CD4-positive, alpha-beta memory T cell (primary cell): ENCODE results near the gene AP4S1. TPM values are rescaled to one million over a fixed set of nuclear protein-coding genes. Genes with fewer than 3 reads are reported as not detected.

Experiments
- CTCF ChIA-PET: fragments of 350-600 bp; sonication (Branson Sonifier 250); formaldehyde crosslinking; loops from one replicate; lab custom pipeline; 2021; ENCODE audit warnings: inconsistent platforms; ENCODE audit not compliant: partially characterized antibody; lab: Charles Lee
- POLR2A ChIA-PET: fragments of 350-600 bp; sonication (Branson Sonifier 250); formaldehyde crosslinking; loops from one replicate; lab custom pipeline; 2021; ENCODE audit not compliant: partially characterized antibody; lab: Charles Lee
- DNase-seq, 5 donors: peaks; one replicate each; pipeline versions ENCODE4 v3.0.0 to v3.0.0-alpha.2; 2020 to 2022; ENCODE audit warnings: mixed read lengths in 1 of 5
- H3K27ac ChIP-seq: one replicate; pipeline ENCODE4 v1.7.0; 2013; ENCODE audit warnings: low read depth, low read length
- H3K27me3 ChIP-seq: 2 replicates; pipeline ENCODE4 v1.7.0; 2013; ENCODE audit warnings: mild to moderate bottlenecking, low read length, moderate library complexity; ENCODE audit not compliant: insufficient read depth
- H3K36me3 ChIP-seq: 2 replicates; pipeline ENCODE4 v1.7.0; 2013; ENCODE audit warnings: mild to moderate bottlenecking, low read length, moderate library complexity; ENCODE audit not compliant: insufficient read depth
- H3K4me1 ChIP-seq: 2 replicates; pipeline ENCODE4 v1.7.0; 2013; ENCODE audit warnings: mild to moderate bottlenecking, low read length, moderate library complexity; ENCODE audit not compliant: insufficient read depth
- H3K4me3 ChIP-seq, 2 donors: one replicate each; pipeline ENCODE4 v1.7.0; 2013; ENCODE audit warnings: low read length in 2 of 2, mild to moderate bottlenecking in 1 of 2
- H3K9me3 ChIP-seq, 2 donors: one replicate each; pipeline ENCODE4 v1.7.0; 2013; ENCODE audit warnings: low read length in 2 of 2, control low read depth in 1 of 2; ENCODE audit not compliant: control insufficient read depth in 1 of 2
- H3K27ac Mint-ChIP-seq, 7 donors: one replicate each; pipeline ENCODE4 v1.8.0; 2020 to 2021; ENCODE audit warnings: mixed read lengths in 7 of 7, mild to moderate bottlenecking in 6 of 7, inconsistent platforms in 3 of 7, moderate library complexity in 3 of 7
- H3K27me3 Mint-ChIP-seq, 2 donors: one replicate each; pipeline ENCODE4 v1.8.0; 2020 to 2021; ENCODE audit warnings: mixed read lengths in 2 of 2
- H3K36me3 Mint-ChIP-seq, 2 donors: one replicate each; pipeline ENCODE4 v1.8.0; 2020 to 2021; ENCODE audit warnings: mixed read lengths in 2 of 2, inconsistent platforms in 1 of 2, mild to moderate bottlenecking in 1 of 2
- H3K4me1 Mint-ChIP-seq, 4 donors: one replicate each; pipeline ENCODE4 v1.8.0; 2020 to 2021; ENCODE audit warnings: mixed read lengths in 4 of 4, mild to moderate bottlenecking in 1 of 4
- H3K4me3 Mint-ChIP-seq, 8 donors: one replicate each; pipeline ENCODE4 v1.8.0; 2020 to 2021; ENCODE audit warnings: mixed read lengths in 8 of 8, mild to moderate bottlenecking in 7 of 8, moderate library complexity in 6 of 8, inconsistent platforms in 3 of 8
- H3K9me3 Mint-ChIP-seq, 8 donors: one replicate each; pipeline ENCODE4 v1.8.0; 2020 to 2021; ENCODE audit warnings: mixed read lengths in 8 of 8, mild to moderate bottlenecking in 5 of 8, inconsistent platforms in 3 of 8, moderate library complexity in 1 of 8
- intact Hi-C: fragments of 100-400 bp; cut with micrococcal nuclease; formaldehyde crosslinking; loops from one replicate; pipeline ENCODE4 v1.15.1; 2023
- polyA plus RNA-seq, 2 donors: library from polyadenylated mRNA; unstranded; fragments of 300-500 nt; fragmentation: Illumina TruSeq; gene quantifications; one replicate each; pipeline ENCODE4 v1.2.3, GENCODE V29; 2021
- total RNA-seq, 2 experiments: library from RNA; stranded (reverse); gene quantifications; one replicate each; pipeline ENCODE4 v1.2.3, GENCODE V29; 2021

AP4S1 gene
- total and polyA plus RNA-seq, 4 experiments from 2014 or later: 4.8 to 22.6 (median 11.4) TPM

DNA sequence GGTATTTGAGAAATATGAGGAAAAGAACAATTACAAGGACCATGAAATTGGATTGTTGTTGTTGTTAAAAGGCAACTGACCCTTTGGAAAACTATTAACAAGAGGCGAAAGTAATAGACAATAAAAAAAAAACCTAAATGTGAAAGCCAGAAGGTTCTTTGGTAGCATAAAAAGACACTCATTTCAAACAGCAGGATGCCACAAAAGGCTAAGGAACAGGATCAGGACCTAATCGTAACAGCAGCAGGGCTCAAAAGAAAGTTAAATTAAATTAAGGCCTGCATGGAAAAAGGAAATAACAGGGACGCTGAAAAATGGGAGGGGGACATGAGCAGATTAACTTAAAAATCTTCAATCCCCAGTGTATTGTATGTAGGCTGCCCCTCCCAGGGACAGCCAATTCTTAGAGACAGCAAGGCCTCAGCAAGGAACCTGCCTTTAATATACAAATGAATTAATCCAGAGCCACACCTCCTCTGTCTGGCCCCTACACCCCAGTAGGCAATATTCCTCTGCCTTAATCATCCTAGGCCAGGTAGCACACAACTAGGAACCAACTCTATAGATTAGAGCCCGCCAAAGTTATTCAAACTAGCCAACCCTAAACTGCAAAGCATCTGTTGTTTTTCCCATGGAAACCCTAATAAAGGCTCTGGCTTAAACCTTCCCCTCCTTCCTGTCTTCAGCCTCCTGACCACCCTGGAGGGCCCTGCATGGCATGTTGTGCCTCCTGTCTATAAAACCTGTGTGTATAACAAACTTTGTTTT lies 28.4 kb upstream of the AP4S1 start:
- no peak for DNase-seq
- H3K9me3 ChIP-seq: no peaks in the 10 kb centered on the region
- ChIA-PET POLR2A (interaction anchor here (1.1 kb wide), 1 partner anchor 29 kb away, joined by 3 read pairs; the partner anchor contains the start of gene STRN3), CTCF (interaction anchor here (0.8 to 1.8 kb wide), 4 partner anchors 13 to 86 kb away, joined by 3 to 8 read pairs (median 4); no protein-coding TSS in a partner anchor)
- H3K27ac ChIP-seq: no peak overlapping the region
- H3K27me3 ChIP-seq: no peaks in the 10 kb centered on the region
- H3K36me3 Mint-ChIP-seq: peaks cover 36 to 46% of the 10 kb centered on the region in 2 donors
- H3K4me3 ChIP-seq: no peak overlapping the region
- intact Hi-C loops: no loop called here
- peaks cover 10% of the 10 kb centered on the region for H3K36me3 ChIP-seq
- H3K27me3 Mint-ChIP-seq: no peaks in the 10 kb centered on the region
- H3K4me1 ChIP-seq: peaks cover 21% of the 10 kb centered on the region
- peak overlapping the region in 3 of 7 donors; percentile 8 to 17 (median 10) for H3K27ac Mint-ChIP-seq
- peaks cover 23 to 54% (median 33%) of the 10 kb centered on the region in 4 donors for H3K4me1 Mint-ChIP-seq
- peak overlapping the region in 2 of 8 donors; percentile 12 to 13 for H3K4me3 Mint-ChIP-seq
- peaks cover 0 to 21% (median 8%) of the 10 kb centered on the region in 8 donors for H3K9me3 Mint-ChIP-seq

DNA sequence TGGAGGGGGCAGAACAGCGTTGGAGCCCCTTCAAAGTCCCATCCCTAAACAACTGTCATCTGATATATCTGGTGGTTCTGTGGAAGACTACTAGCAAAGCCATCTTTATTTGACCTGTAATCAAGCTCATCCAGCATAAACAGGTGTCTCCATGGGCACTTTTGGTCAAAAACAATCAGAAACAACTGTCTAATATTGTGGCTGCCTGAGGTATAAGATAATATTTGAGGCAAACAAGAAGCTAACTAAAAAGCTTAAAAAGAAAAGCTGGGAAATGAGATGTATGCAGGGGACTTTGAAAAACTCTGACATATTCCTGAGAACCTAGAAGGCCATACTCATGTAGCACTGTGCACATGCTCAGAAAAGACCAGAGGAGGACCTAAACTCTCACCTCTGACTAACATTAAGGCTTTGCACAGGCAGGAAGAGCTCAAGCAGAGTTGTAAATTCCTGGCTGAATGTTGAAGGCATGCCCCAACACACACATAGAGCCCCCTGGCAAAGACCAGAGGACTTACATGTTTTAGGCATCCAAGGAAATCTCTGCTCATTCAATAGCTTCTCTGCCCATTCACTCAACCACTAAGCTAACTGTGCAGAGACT lies 27.2 kb upstream of the AP4S1 start:
- no peak for DNase-seq
- Histone ChIP-seq H3K27me3 (no peaks in the 10 kb centered on the region), H3K4me1 (peaks cover 17% of the 10 kb centered on the region), H3K27ac (no peak overlapping the region), H3K9me3 (no peaks in the 10 kb centered on the region), H3K36me3 (peaks cover 10% of the 10 kb centered on the region), H3K4me3 (no peak overlapping the region)
- Mint-ChIP-seq H3K36me3 (peaks cover 40 to 51% of the 10 kb centered on the region in 2 donors), H3K9me3 (peaks cover 0 to 21% (median 8%) of the 10 kb centered on the region in 8 donors), H3K4me3 (no peak overlapping the region), H3K27me3 (no peaks in the 10 kb centered on the region), H3K27ac (no peak overlapping the region), H3K4me1 (peaks cover 25 to 57% (median 35%) of the 10 kb centered on the region in 4 donors)
- intact Hi-C loops: no loop called here
- CTCF ChIA-PET: interaction anchor here (0.8 to 1.2 kb wide), 2 partner anchors 12 to 84 kb away, joined by 3 to 5 read pairs; no protein-coding TSS in a partner anchor
- POLR2A ChIA-PET: interaction anchor here (1.1 kb wide), 1 partner anchor 28 kb away, joined by 3 read pairs; the partner anchor contains the start of gene STRN3

DNA sequence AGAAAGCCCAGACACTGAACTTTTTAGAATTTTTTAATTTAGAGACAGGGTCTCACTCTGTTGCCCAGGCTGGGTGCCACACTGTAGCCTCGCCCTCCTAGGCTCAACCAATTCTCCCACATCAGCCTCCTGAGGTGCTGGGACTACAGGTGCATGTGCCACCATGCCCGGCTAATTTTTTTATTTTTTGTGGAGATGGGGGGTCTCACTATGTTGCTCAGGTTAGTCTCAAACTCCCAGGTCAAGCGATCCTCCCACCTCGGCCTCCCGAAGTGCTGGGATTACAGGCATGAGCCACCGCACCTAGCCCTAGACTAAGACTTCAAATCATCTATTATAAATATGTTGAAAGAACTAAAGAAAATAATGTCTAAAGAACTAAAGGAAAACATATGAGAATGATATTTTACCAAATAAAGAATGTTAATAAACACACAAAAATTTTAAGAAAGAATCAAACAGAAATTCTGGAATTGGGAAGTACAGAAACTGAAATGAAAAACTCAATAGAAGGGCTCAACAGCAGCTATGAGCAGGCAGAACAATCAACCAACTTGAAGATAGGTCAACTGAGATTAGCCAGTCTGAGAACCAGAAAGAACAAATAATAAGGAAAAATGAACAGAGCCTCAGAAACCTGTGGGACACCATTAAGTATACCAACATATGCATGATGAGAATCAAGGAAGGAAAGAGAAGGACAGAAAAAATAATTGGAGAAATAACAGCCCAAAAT lies 26.2 kb upstream of the AP4S1 start:
- H3K9me3 ChIP-seq: no peaks in the 10 kb centered on the region
- H3K4me1 ChIP-seq: peaks cover 17% of the 10 kb centered on the region
- Mint-ChIP-seq H3K36me3 (peaks cover 42 to 54% of the 10 kb centered on the region in 2 donors), H3K4me1 (peaks cover 27 to 62% (median 35%) of the 10 kb centered on the region in 4 donors), H3K4me3 (peak overlapping the region in 1 of 8 donors; percentile 10), H3K27me3 (no peaks in the 10 kb centered on the region), H3K27ac (peak overlapping the region in 1 of 7 donors; percentile 81), H3K9me3 (peaks cover 0 to 21% (median 8%) of the 10 kb centered on the region in 8 donors)
- intact Hi-C loops: no loop called here
- POLR2A ChIA-PET: no interaction called here
- no peak overlapping the region for H3K4me3 ChIP-seq
- CTCF ChIA-PET: no interaction called here
- H3K27ac ChIP-seq: no peak overlapping the region
- peaks cover 10% of the 10 kb centered on the region for H3K36me3 ChIP-seq
- no peaks in the 10 kb centered on the region for H3K27me3 ChIP-seq
- no peak for DNase-seq

DNA sequence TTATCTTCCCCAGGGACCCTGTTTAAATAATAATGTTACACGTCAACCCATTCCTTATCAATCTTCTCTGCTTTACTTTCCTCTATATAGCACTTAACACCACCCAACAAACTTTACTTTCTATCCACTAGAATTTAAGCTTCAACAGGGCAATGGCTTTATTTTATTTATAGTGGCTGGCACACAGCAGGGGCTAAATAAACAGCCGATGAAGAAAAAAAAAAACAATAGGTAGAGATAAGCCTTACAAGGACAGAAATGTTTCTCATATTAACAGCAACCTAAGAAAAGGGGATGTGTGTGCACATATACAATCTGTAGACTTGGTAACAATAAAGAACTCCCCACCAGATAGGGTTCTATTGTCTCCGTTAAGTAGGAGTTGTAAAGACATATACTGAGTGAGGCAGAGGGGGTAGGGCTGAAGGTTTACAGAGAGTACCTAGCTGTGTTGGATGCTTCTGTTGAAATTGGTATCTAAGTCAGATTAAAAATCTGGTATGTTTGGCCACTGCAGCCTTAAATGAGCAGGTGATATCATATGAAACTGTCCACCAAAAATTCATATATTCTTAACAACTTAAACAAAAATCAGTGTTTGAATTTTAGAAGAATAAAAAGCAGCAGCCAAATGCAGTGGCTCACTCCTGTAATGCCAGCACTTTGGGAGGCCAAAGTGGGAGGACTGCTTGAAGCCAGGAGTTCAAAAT lies 24.7 kb upstream of the AP4S1 start:
- Mint-ChIP-seq H3K4me3 (no peak overlapping the region), H3K27ac (no peak overlapping the region), H3K27me3 (no peaks in the 10 kb centered on the region), H3K4me1 (peaks cover 16 to 49% (median 27%) of the 10 kb centered on the region in 4 donors), H3K9me3 (peaks cover 0 to 21% (median 8%) of the 10 kb centered on the region in 8 donors), H3K36me3 (peaks cover 55 to 61% of the 10 kb centered on the region in 2 donors)
- peaks cover 10% of the 10 kb centered on the region for H3K36me3 ChIP-seq
- H3K4me1 ChIP-seq: peaks cover 5% of the 10 kb centered on the region
- ChIA-PET CTCF (interaction anchor here (1.3 kb wide), 1 partner anchor 21 kb away, joined by 3 read pairs; no protein-coding TSS in a partner anchor), POLR2A (no interaction called here)
- no peaks in the 10 kb centered on the region for H3K9me3 ChIP-seq
- intact Hi-C loops: no loop called here
- H3K27ac ChIP-seq: no peak overlapping the region
- DNase-seq: no peak
- H3K4me3 ChIP-seq: no peak overlapping the region
- H3K27me3 ChIP-seq: no peaks in the 10 kb centered on the region

GRCh38 chr14:31001339-31001658 lies 24.1 kb upstream of the AP4S1 start:
- H3K27ac ChIP-seq: no peak overlapping the region
- Mint-ChIP-seq H3K9me3 (peaks cover 0 to 21% (median 8%) of the 10 kb centered on the region in 8 donors), H3K4me3 (no peak overlapping the region), H3K27me3 (no peaks in the 10 kb centered on the region), H3K27ac (peak overlapping the region in 1 of 7 donors; percentile 46), H3K36me3 (peaks cover 58 to 61% of the 10 kb centered on the region in 2 donors), H3K4me1 (peaks cover 12 to 44% (median 23%) of the 10 kb centered on the region in 4 donors)
- H3K4me3 ChIP-seq: no peak overlapping the region
- H3K36me3 ChIP-seq: peaks cover 10% of the 10 kb centered on the region
- H3K4me1 ChIP-seq: peaks cover under 1% of the 10 kb centered on the region
- no peaks in the 10 kb centered on the region for H3K27me3 ChIP-seq
- H3K9me3 ChIP-seq: no peaks in the 10 kb centered on the region
- intact Hi-C loops: no loop called here
- ChIA-PET POLR2A (no interaction called here), CTCF (interaction anchor here (1.3 kb wide), 1 partner anchor 21 kb away, joined by 3 read pairs; no protein-coding TSS in a partner anchor)
- no peak for DNase-seq

DNA sequence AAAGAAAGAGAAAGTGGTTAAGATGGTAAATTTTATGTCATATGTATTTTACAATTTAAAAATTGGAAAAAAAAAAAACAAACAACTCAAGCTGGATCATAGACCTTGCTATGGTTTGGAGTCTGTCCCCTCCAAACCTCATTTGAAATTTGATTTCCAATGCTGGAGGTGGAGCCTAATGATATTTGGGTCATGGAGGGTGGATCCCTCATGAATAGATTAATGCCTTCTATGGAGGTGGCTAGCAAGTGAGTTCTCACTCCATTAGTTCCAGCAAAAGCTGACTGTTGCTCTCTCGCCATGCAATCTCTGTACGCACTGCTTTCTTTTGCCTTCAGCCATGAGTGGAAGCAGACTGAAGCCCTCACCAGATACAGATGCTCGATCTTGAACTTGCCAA lies 22.2 kb upstream of the AP4S1 start:
- Histone ChIP-seq H3K4me3 (no peak overlapping the region), H3K27ac (no peak overlapping the region), H3K36me3 (peaks cover 6% of the 10 kb centered on the region), H3K9me3 (no peaks in the 10 kb centered on the region), H3K27me3 (no peaks in the 10 kb centered on the region), H3K4me1 (no peaks in the 10 kb centered on the region)
- Mint-ChIP-seq H3K9me3 (peaks cover 0 to 13% (median 5%) of the 10 kb centered on the region in 8 donors), H3K27ac (peak overlapping the region in 1 of 7 donors; percentile 53), H3K36me3 (peaks cover 44 to 47% of the 10 kb centered on the region in 2 donors), H3K4me1 (peaks cover 5 to 31% (median 13%) of the 10 kb centered on the region in 4 donors), H3K4me3 (no peak overlapping the region), H3K27me3 (no peaks in the 10 kb centered on the region)
- CTCF ChIA-PET: no interaction called here
- POLR2A ChIA-PET: interaction anchor here (1.1 kb wide), 1 partner anchor 23 kb away, joined by 6 read pairs; the partner anchor contains the start of gene STRN3
- intact Hi-C loops: no loop called here
- no peak for DNase-seq
